T-cell (primary cell): Measurements from ENCODE around the gene NUP107. TPM values are rescaled to one million over a fixed set of nuclear protein-coding genes. Genes with fewer than 3 reads are reported as not detected.
"Not testable (repeated sequence)": the region's sequence is repeated elsewhere in the genome, so short reads cannot be mapped to it uniquely, and the experiment has no call there.

Experiments used
- ATAC-seq, 4 experiments: fragments of 200-7000 bp in 3 of 4; fragments of 150-1000 bp in 1 of 4; cut with Tn5 transposase; replicated peaks in 1 of 4; 1 replicate in 3 of 4; 2 replicates in 1 of 4; pipeline ENCODE4 v1.10.0; 2021; ENCODE audit warnings: moderate library complexity in 3 of 4, mild to moderate bottlenecking in 2 of 4, moderate number of reproducible peaks in 1 of 4
- CTCF ChIA-PET, 2 donors: fragments of 300-600 bp; sonication (Branson Sonifier 250); formaldehyde crosslinking; loops; one replicate each; lab custom pipeline; 2022; ENCODE audit warnings: antibody characterized with exemption in 2 of 2; lab: Charles Lee
- POLR2A ChIA-PET, 2 donors: fragments of 300-600 bp; sonication (Branson Sonifier 250); formaldehyde crosslinking; loops; one replicate each; lab custom pipeline; 2022; ENCODE audit warnings: antibody characterized with exemption in 2 of 2; lab: Charles Lee
- DNase-seq, 35 experiments: peaks; one replicate each; pipeline versions ENCODE4 v3.0.0 to v3.0.0-alpha.2; 2013 to 2023
- H3K27ac ChIP-seq: one replicate; pipeline ENCODE4 v1.5.1; 2013; ENCODE audit warnings: low read length
- H3K27me3 ChIP-seq, 2 experiments: replicated peaks in 1 of 2; 1 replicate in 1 of 2; 2 replicates in 1 of 2; pipeline versions ENCODE4 v1.6.1 to v1.7.0; 2013; ENCODE audit warnings: low read length in 1 of 2, mixed read lengths in 1 of 2; ENCODE audit not compliant: control insufficient read depth in 2 of 2, insufficient read depth in 2 of 2; ENCODE audit errors: extremely low read depth in 1 of 2
- H3K36me3 ChIP-seq, 2 donors: 1 replicate in 1 of 2; 2 replicates in 1 of 2; pipeline versions ENCODE4 v1.6.1 to v1.7.0; 2013; ENCODE audit warnings: low read length in 1 of 2; ENCODE audit not compliant: control insufficient read depth in 2 of 2, insufficient read depth in 1 of 2; ENCODE audit errors: extremely low read depth in 1 of 2
- H3K4me1 ChIP-seq, 2 experiments: 1 replicate in 1 of 2; 2 replicates in 1 of 2; pipeline versions ENCODE4 v1.6.1 to v1.7.0; 2013; ENCODE audit warnings: low read length in 2 of 2, mixed read lengths in 1 of 2; ENCODE audit not compliant: insufficient read depth in 2 of 2, control insufficient read depth in 1 of 2; ENCODE audit errors: extremely low read depth in 1 of 2
- H3K4me3 ChIP-seq, 2 donors: 1 replicate in 1 of 2; 2 replicates in 1 of 2; pipeline versions ENCODE4 v1.5.1 to v1.7.0; 2013; ENCODE audit warnings: mild to moderate bottlenecking in 2 of 2, low read length in 1 of 2, moderate library complexity in 1 of 2; ENCODE audit not compliant: control insufficient read depth in 1 of 2; ENCODE audit errors: extremely low read depth in 1 of 2
- H3K9me3 ChIP-seq: 2 replicates; pipeline ENCODE4 v1.7.0; 2013
- H3K27ac Mint-ChIP-seq, 2 donors: one replicate each; pipeline ENCODE4 v1.8.0; 2020 to 2021; ENCODE audit warnings: mild to moderate bottlenecking in 2 of 2, mixed read lengths in 2 of 2
- H3K27me3 Mint-ChIP-seq, 2 donors: one replicate each; pipeline ENCODE4 v1.8.0; 2021 to 2022; ENCODE audit warnings: mixed read lengths in 2 of 2
- H3K36me3 Mint-ChIP-seq: one replicate; pipeline ENCODE4 v1.8.0; 2021; ENCODE audit warnings: mixed read lengths
- H3K4me1 Mint-ChIP-seq, 3 donors: one replicate each; pipeline ENCODE4 v1.8.0; 2020 to 2022; ENCODE audit warnings: mixed read lengths in 3 of 3, mild to moderate bottlenecking in 1 of 3
- H3K4me3 Mint-ChIP-seq, 3 donors: one replicate each; pipeline ENCODE4 v1.8.0; 2020 to 2022; ENCODE audit warnings: mild to moderate bottlenecking in 3 of 3, mixed read lengths in 3 of 3, moderate library complexity in 3 of 3
- H3K9me3 Mint-ChIP-seq, 3 donors: one replicate each; pipeline ENCODE4 v1.8.0; 2020 to 2022; ENCODE audit warnings: mixed read lengths in 3 of 3
- WGBS: methylation state at CpG from one replicate; pipeline ENCODE4 v1.1.5; 2013; ENCODE audit warnings: missing lambda C conversion rate; ENCODE audit not compliant: insufficient coverage; 5-methylcytosine and 5-hydroxymethylcytosine counted together
- total RNA-seq, 35 experiments: library from RNA in 6 of 35; stranded (reverse) in 6 of 35; fragments of 120-200 nt in 1 of 35; gene quantifications; one replicate each; pipeline versions ENCODE4 v1.2.1 to v1.2.4 and lab custom pipeline; 2013 to 2026

NUP107 gene
- total RNA-seq, 5 donors from 2014 or later (not counting 1 experiment from before 2014, with no cell fraction given): 38.4 to 67.5 (median 50.7) TPM

GRCh38 chr12:68667896-68668295, 18.9 kb upstream of the NUP107 start:
- H3K9me3 ChIP-seq: no peaks in the 10 kb centered on the region
- peaks cover 0 to 3% of the 10 kb centered on the region in 2 donors for H3K36me3 ChIP-seq
- H3K4me1 ChIP-seq: peaks cover 4 to 16% of the 10 kb centered on the region in 2 experiments
- H3K9me3 Mint-ChIP-seq: no peaks in the 10 kb centered on the region
- peaks cover 44 to 47% (median 46%) of the 10 kb centered on the region in 3 donors for H3K4me1 Mint-ChIP-seq
- H3K4me3 Mint-ChIP-seq: no peak overlapping the region
- no peaks in the 10 kb centered on the region for H3K27me3 ChIP-seq
- no peak overlapping the region for H3K4me3 ChIP-seq
- peaks cover 6% of the 10 kb centered on the region for H3K36me3 Mint-ChIP-seq
- no CpG with 5 or more reads among the region's 1 CpG for WGBS
- DNase-seq (no peak), ATAC-seq (peak in 2 of 4 experiments; percentile 23 to 29)
- ChIA-PET POLR2A (interaction anchor here in 1 of 2 donors (0.6 kb wide), 1 partner anchor 347 kb away, joined by 3 read pairs; no protein-coding TSS in a partner anchor), CTCF (interaction anchor here in 1 of 2 donors (0.5 kb wide), 1 partner anchor 15 kb away, joined by 3 read pairs; no protein-coding TSS in a partner anchor)
- H3K27ac Mint-ChIP-seq: peak overlapping the region; percentile 2 to 45
- H3K27ac ChIP-seq: peak overlapping the region; percentile 13
- H3K27me3 Mint-ChIP-seq: no peaks in the 10 kb centered on the region

DNA sequence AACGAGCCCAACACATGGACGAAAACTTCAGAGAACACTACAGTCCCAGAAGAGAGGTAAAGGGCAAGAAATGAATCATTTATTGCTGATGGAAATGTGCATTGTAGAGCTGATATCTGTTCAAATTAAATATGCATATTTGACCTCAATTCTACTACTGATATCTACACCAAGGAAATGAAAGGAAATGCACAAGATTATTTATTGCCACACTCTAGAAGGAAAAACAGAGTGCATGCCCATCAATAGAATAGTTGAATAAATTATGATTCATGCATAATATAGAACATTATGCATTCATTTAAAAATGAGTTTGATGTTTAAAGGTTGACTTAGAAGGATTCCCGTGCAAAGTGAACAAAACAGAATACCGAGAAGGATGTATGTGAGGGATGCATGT, 15.6 kb upstream of the NUP107 start:
- CTCF ChIA-PET: interaction anchor here in 1 of 2 donors (0.7 kb wide), 1 partner anchor 298 kb away, joined by 5 read pairs; no protein-coding TSS in a partner anchor
- Mint-ChIP-seq H3K27me3 (no peaks in the 10 kb centered on the region), H3K9me3 (no peaks in the 10 kb centered on the region), H3K4me1 (peaks cover 53 to 63% (median 57%) of the 10 kb centered on the region in 3 donors), H3K4me3 (no peak overlapping the region), H3K36me3 (peaks cover 6% of the 10 kb centered on the region), H3K27ac (peak overlapping the region; percentile 68 to 87)
- POLR2A ChIA-PET: interaction anchor here (0.7 to 1.2 kb wide), 2 partner anchors 18 to 41 kb away, joined by 3 to 8 read pairs; no protein-coding TSS in a partner anchor
- Histone ChIP-seq H3K4me3 (no peak overlapping the region), H3K36me3 (no peaks in the 10 kb centered on the region), H3K27me3 (no peaks in the 10 kb centered on the region), H3K9me3 (no peaks in the 10 kb centered on the region), H3K4me1 (peaks cover 18 to 36% of the 10 kb centered on the region in 2 experiments), H3K27ac (no peak overlapping the region)
- DNase-seq: no peak
- WGBS: 87% methylated on average over 2 of the region's 4 CpGs
- no peak for ATAC-seq

DNA sequence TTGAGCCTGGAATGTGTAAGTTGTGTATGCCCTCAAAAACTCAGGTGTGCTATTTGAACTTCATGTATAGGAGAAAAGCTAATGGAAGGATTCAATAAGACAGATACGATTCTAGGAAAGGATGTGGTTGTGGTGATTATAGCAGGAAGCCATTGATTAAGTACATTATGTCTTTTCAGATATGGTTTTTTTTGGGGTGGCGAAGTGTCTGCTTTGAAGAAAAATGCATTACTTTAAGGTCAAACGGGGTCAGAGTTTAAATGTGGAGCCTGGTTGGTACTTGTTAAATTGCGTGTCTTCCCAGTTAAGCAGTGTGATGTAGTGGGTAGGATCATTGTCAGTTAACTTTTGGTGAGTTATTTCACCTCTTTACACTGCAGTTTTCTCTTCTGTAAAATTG, 13.0 kb upstream of the NUP107 start:
- CTCF ChIA-PET: no interaction called here

DNA sequence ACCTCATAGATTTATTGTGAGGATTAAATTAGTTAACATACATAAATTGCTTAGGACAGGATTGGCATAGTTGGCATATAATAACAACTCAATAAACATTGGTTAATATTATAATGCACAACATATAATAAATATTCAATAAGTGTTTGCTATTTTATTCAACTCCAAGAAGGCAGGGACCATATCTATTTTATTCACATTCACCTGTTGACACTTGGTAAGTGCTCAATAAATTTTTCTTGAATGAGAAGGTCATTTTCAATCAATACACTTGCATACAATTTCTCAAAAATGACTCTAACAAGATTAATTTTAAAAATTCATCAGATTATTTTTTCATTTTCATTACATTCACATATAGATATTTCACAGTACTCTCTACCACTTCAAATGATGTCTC, 12.4 kb upstream of the NUP107 start:
- H3K4me3 ChIP-seq: no peak overlapping the region
- ChIA-PET POLR2A (interaction anchor here in 1 of 2 donors (0.6 kb wide), 2 partner anchors 11 to 106 kb away, joined by 4 to 11 read pairs; no protein-coding TSS in a partner anchor), CTCF (no interaction called here)
- no peaks in the 10 kb centered on the region for H3K9me3 ChIP-seq
- peaks cover 49 to 60% (median 56%) of the 10 kb centered on the region in 3 donors for H3K4me1 Mint-ChIP-seq
- peaks cover 24 to 26% of the 10 kb centered on the region in 2 experiments for H3K4me1 ChIP-seq
- H3K36me3 Mint-ChIP-seq: peaks cover 3% of the 10 kb centered on the region
- H3K27ac ChIP-seq: peak overlapping the region; percentile 47
- no peaks in the 10 kb centered on the region for H3K27me3 Mint-ChIP-seq
- H3K9me3 Mint-ChIP-seq: no peaks in the 10 kb centered on the region
- no peak for DNase-seq
- H3K27me3 ChIP-seq: no peaks in the 10 kb centered on the region
- H3K27ac Mint-ChIP-seq: peak overlapping the region; percentile 79 to 97
- H3K36me3 ChIP-seq: no peaks in the 10 kb centered on the region
- no peak for ATAC-seq
- peak overlapping the region in 2 of 3 donors; percentile 17 to 63 for H3K4me3 Mint-ChIP-seq

More for the DNA sequence above, 13.0 kb upstream of the NUP107 start:
- no peak overlapping the region for H3K4me3 ChIP-seq
- peaks cover 24 to 26% of the 10 kb centered on the region in 2 experiments for H3K4me1 ChIP-seq
- peak overlapping the region; percentile 79 to 97 for H3K27ac Mint-ChIP-seq
- peaks cover 43 to 54% (median 51%) of the 10 kb centered on the region in 3 donors for H3K4me1 Mint-ChIP-seq
- DNase-seq: peak in 3 of 35 experiments; percentile 2 to 51 (median 10)
- peak overlapping the region; percentile 17 to 63 (median 25) for H3K4me3 Mint-ChIP-seq
- POLR2A ChIA-PET: no interaction called here
- H3K27ac ChIP-seq: peak overlapping the region; percentile 47
- no peaks in the 10 kb centered on the region for H3K27me3 Mint-ChIP-seq
- peaks cover 2% of the 10 kb centered on the region for H3K36me3 Mint-ChIP-seq
- ATAC-seq: peak in 3 of 4 experiments; percentile 34 to 39 (median 34)
- H3K27me3 ChIP-seq: no peaks in the 10 kb centered on the region
- no peaks in the 10 kb centered on the region for H3K36me3 ChIP-seq
- H3K9me3 ChIP-seq: no peaks in the 10 kb centered on the region
- H3K9me3 Mint-ChIP-seq: no peaks in the 10 kb centered on the region
- WGBS: 0% methylated on average over 1 of the region's 4 CpGs

DNA sequence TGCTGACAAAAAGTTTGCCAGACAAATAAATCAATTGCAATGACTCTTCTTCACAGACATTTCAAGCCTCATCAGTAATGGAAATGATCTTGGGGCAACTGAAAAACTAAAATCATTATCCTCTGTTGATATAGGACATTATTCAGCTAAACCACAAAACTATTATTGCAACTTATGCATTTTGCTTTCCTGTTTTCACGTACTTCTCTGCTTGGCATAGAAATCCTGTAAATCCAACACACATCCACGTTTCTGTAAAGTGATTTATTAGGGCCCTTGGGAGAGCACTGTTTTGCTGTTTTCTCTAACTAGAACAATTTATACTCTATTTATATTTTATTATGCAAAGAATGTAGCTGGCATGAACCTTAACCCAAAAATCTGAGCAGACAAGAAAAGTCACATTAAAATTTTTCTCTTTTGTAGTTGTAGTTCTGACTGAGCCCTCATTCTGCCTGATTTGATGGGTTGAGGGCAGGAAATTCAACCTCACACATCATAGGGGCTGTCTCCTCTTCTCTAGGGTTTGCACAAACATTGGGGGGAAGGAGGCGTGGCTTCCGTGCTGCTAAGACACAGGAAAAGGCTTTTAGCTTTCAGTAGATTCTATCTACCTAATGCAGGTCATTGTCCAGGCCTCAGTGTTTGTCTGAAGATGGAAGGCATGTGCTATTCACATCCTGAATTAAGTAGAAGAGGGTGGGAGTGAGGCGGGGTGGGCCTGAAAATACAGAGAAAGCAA, 11.5 kb upstream of the NUP107 start:
- peak; percentile 97 to 98 (median 98) for ATAC-seq
- no peaks in the 10 kb centered on the region for H3K9me3 ChIP-seq
- H3K4me3 ChIP-seq: no peak overlapping the region
- peaks cover 24 to 26% of the 10 kb centered on the region in 2 experiments for H3K4me1 ChIP-seq
- H3K27ac Mint-ChIP-seq: peak overlapping the region; percentile 79 to 97
- no peaks in the 10 kb centered on the region for H3K36me3 ChIP-seq
- WGBS: no CpG with 5 or more reads among the region's 5 CpGs
- H3K4me1 Mint-ChIP-seq: peaks cover 54 to 64% (median 61%) of the 10 kb centered on the region in 3 donors
- no peaks in the 10 kb centered on the region for H3K27me3 Mint-ChIP-seq
- no peaks in the 10 kb centered on the region for H3K27me3 ChIP-seq
- peaks cover 6% of the 10 kb centered on the region for H3K36me3 Mint-ChIP-seq
- POLR2A ChIA-PET: interaction anchor here in 1 of 2 donors (0.6 kb wide), 3 partner anchors 11 to 594 kb away, joined by 3 to 11 read pairs (median 4); no protein-coding TSS in a partner anchor
- CTCF ChIA-PET: interaction anchor here in 1 of 2 donors (0.7 kb wide), 1 partner anchor 14 kb away, joined by 3 read pairs; no protein-coding TSS in a partner anchor
- H3K9me3 Mint-ChIP-seq: no peaks in the 10 kb centered on the region
- H3K4me3 Mint-ChIP-seq: peak overlapping the region; percentile 45 to 64 (median 63)
- DNase-seq: peak; percentile 60 to 89 (median 83)
- peak overlapping the region; percentile 47 for H3K27ac ChIP-seq

DNA sequence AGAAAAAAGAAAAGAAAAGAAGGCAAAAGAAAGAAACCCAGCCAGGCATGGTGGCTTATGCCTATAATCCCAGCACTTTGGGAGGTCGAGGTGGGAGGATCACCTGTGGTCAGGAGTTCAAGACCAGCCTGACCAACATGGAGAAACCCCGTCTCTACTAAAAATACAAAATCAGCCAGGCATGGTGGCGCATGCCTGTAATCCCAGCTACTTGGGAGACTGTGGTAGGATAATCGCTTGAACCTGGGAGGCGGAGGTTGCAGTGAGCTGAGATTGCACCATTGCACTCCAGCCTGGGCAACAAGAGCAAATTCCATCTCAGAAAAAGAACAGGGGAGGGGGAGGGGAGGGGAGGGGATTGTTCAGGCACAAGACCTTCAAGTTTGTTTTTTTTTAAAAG, 9.9 kb upstream of the NUP107 start:
- not testable (repeated sequence) for H3K9me3 Mint-ChIP-seq, H3K27me3 ChIP-seq, H3K4me3 ChIP-seq, ATAC-seq, DNase-seq, H3K36me3 ChIP-seq, H3K36me3 Mint-ChIP-seq, H3K9me3 ChIP-seq, H3K27me3 Mint-ChIP-seq
- WGBS: 100% methylated on average over 1 of the region's 5 CpGs
- Histone ChIP-seq H3K4me1 (peaks cover 22 to 24% of the 10 kb centered on the region in 2 experiments), H3K27ac (peak overlapping the region; percentile 49)
- ChIA-PET POLR2A (interaction anchor here in 1 of 2 donors (0.7 kb wide), 2 partner anchors 133 to 636 kb away, joined by 4 read pairs; no protein-coding TSS in a partner anchor), CTCF (interaction anchor here in 1 of 2 donors (0.6 kb wide), 1 partner anchor 251 kb away, joined by 3 read pairs; no protein-coding TSS in a partner anchor)
- Mint-ChIP-seq H3K27ac (peak overlapping the region; percentile 82 to 83), H3K4me1 (peaks cover 47 to 54% (median 53%) of the 10 kb centered on the region in 3 donors), H3K4me3 (peak overlapping the region in 1 of 3 donors; percentile 63)
